Measurements from ENCODE around the gene GH1. TPM values are rescaled to one million over a fixed set of nuclear protein-coding genes. Genes with fewer than 3 reads are reported as not detected.
"Not testable (repeated sequence)": the region's sequence is repeated elsewhere in the genome, so short reads cannot be mapped to it uniquely, and the experiment has no call there.

GH1 gene
- total RNA-seq, 1 experiment from 2014 or later, result not detected

GRCh38 chr17:63920779-63921178, 2.1 kb upstream of the GH1 start:
- not testable (repeated sequence) for H3K23me2 ChIP-seq (ENCODE audit: insufficient read length, low read depth, low read length, poor library complexity, severe bottlenecking); H3K27ac Mint-ChIP-seq

GRCh38 chr17:63920050-63920449, 1.4 kb upstream of the GH1 start:
- not testable (repeated sequence) for H2BK20ac ChIP-seq (ENCODE audit: low read depth, low read length, poor library complexity, severe bottlenecking); H3K18ac ChIP-seq (ENCODE audit: insufficient read length, low read depth, low read length); H2AFZ ChIP-seq (ENCODE audit: low read length); H3K14ac ChIP-seq (ENCODE audit: insufficient read depth, low read length); H3K4ac ChIP-seq (ENCODE audit: low read depth, low read length); H3K23ac ChIP-seq (ENCODE audit: insufficient read length, low read depth, low read length); DNase-seq; H3K27ac Mint-ChIP-seq; H2BK12ac ChIP-seq (ENCODE audit: insufficient read length, low read depth, low read length); H3K9me3 Mint-ChIP-seq; H4K5ac ChIP-seq (ENCODE audit: insufficient read length, low read depth, low read length); H3K9ac ChIP-seq (ENCODE audit: extremely low read depth, insufficient read length, low read length); H3K9me3 ChIP-seq (ENCODE audit: control insufficient read depth, low read depth, low read length); H3K27me3 ChIP-seq (ENCODE audit: insufficient read depth, low read length); H2AK5ac ChIP-seq (ENCODE audit: insufficient read length, low read length); H3K4me1 ChIP-seq (ENCODE audit: insufficient read depth, low read length); H4K8ac ChIP-seq (replicated peaks; ENCODE audit: insufficient read length, low read depth, low read length); H3K36me3 Mint-ChIP-seq (ENCODE audit: insufficient read depth in 1 of 3, low read depth in 3 of 3); H3K79me1 ChIP-seq (ENCODE audit: insufficient read depth, low read depth, low read length, poor library complexity, severe bottlenecking); H3T11ph ChIP-seq (ENCODE audit: low read length); H3K4me2 ChIP-seq (ENCODE audit: insufficient read depth, insufficient read length, low read length); H3K4me3 Mint-ChIP-seq; H3K56ac ChIP-seq (ENCODE audit: insufficient read length, low read depth, low read length); H3K23me2 ChIP-seq (ENCODE audit: insufficient read length, low read depth, low read length, poor library complexity, severe bottlenecking); H3K79me2 ChIP-seq (ENCODE audit: insufficient read depth, low read length); H4K91ac ChIP-seq (ENCODE audit: insufficient read length, low read depth, low read length); H4K20me1 ChIP-seq (ENCODE audit: control insufficient read depth, insufficient read depth, insufficient read length); H2BK15ac ChIP-seq (ENCODE audit: low read depth, low read length); H2BK5ac ChIP-seq (ENCODE audit: insufficient read length, low read length); H2BK120ac ChIP-seq (ENCODE audit: low read depth, low read length, poor library complexity, severe bottlenecking); H3K27ac ChIP-seq (ENCODE audit: insufficient read length, low read depth, low read length)
- Mint-ChIP-seq H3K4me1 (peaks cover 17 to 21% of the 10 kb centered on the region in 2 experiments), H3K27me3 (ENCODE audit: low read depth) (peaks cover 16% of the 10 kb centered on the region)
- no CpG with 5 or more reads among the region's 6 CpGs for WGBS (ENCODE audit: extremely low coverage, insufficient read length, low lambda C conversion rate)

More at GRCh38 chr17:63920779-63921178, 2.1 kb upstream of the GH1 start:
- Mint-ChIP-seq H3K27me3 (ENCODE audit: low read depth) (peaks cover 10% of the 10 kb centered on the region), H3K4me1 (peaks cover 17 to 21% of the 10 kb centered on the region in 2 experiments)
- not testable (repeated sequence) for H3K27me3 ChIP-seq (ENCODE audit: insufficient read depth, low read length); H3K4me1 ChIP-seq (ENCODE audit: insufficient read depth, low read length); H3K4ac ChIP-seq (ENCODE audit: low read depth, low read length); H3K9ac ChIP-seq (ENCODE audit: extremely low read depth, insufficient read length, low read length); H4K5ac ChIP-seq (ENCODE audit: insufficient read length, low read depth, low read length); H2BK5ac ChIP-seq (ENCODE audit: insufficient read length, low read length); H2BK20ac ChIP-seq (ENCODE audit: low read depth, low read length, poor library complexity, severe bottlenecking); H2BK120ac ChIP-seq (ENCODE audit: low read depth, low read length, poor library complexity, severe bottlenecking); H3K14ac ChIP-seq (ENCODE audit: insufficient read depth, low read length); H3T11ph ChIP-seq (ENCODE audit: low read length); H3K23ac ChIP-seq (ENCODE audit: insufficient read length, low read depth, low read length); H3K79me2 ChIP-seq (ENCODE audit: insufficient read depth, low read length); H2BK12ac ChIP-seq (ENCODE audit: insufficient read length, low read depth, low read length); H3K4me2 ChIP-seq (ENCODE audit: insufficient read depth, insufficient read length, low read length); H2BK15ac ChIP-seq (ENCODE audit: low read depth, low read length); DNase-seq; H4K8ac ChIP-seq (replicated peaks; ENCODE audit: insufficient read length, low read depth, low read length); H3K18ac ChIP-seq (ENCODE audit: insufficient read length, low read depth, low read length); H3K27ac ChIP-seq (ENCODE audit: insufficient read length, low read depth, low read length); H2AK5ac ChIP-seq (ENCODE audit: insufficient read length, low read length); H3K36me3 Mint-ChIP-seq (ENCODE audit: insufficient read depth in 1 of 3, low read depth in 3 of 3); H3K9me3 ChIP-seq (ENCODE audit: control insufficient read depth, low read depth, low read length); H2AFZ ChIP-seq (ENCODE audit: low read length); H3K56ac ChIP-seq (ENCODE audit: insufficient read length, low read depth, low read length); H3K79me1 ChIP-seq (ENCODE audit: insufficient read depth, low read depth, low read length, poor library complexity, severe bottlenecking); H4K91ac ChIP-seq (ENCODE audit: insufficient read length, low read depth, low read length); H3K4me3 Mint-ChIP-seq; H3K9me3 Mint-ChIP-seq; H4K20me1 ChIP-seq (ENCODE audit: control insufficient read depth, insufficient read depth, insufficient read length)
- no CpG with 5 or more reads among the region's 5 CpGs for WGBS (ENCODE audit: extremely low coverage, insufficient read length, low lambda C conversion rate)
